HG02763 (cell line): ENCODE data around the gene NEDD4L.

Source experiments
- ATAC-seq: cut with Tn5 transposase; IDR thresholded peaks from one replicate; pipeline ENCODE4 v1.9.1; 2021; ENCODE audit warnings: mild to moderate bottlenecking, moderate library complexity; ENCODE audit not compliant: unreplicated experiment

NEDD4L gene

DNA sequence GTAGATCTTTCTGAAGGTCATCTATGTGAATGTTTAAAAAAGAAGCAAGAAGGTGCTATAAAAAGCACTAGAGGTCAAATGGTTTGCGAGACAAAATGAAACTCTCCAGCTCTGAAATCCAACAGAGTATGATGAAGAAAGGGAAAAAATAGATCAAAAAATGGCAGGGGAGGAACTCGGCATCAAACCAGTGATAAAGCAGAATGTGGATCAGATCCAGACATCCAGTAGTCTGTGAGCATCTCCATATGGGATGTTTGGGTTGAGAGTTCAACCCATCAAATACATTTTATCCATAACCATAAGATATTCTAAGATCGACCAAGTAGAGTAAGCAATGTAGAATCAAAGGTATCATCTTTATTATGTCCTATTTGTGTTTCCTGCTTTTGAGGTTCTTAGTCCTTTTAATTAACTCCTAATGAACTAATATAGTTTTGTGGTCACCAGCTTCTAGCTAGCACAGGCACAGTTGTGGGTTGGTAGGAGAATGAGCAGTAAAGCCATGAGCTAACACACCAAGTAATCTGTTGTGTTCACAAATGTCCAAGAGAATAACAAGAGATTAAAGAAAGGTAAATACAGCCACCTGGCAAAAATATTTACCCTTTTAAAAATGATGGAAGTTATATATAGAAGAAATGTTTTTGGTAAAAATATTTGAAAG lies 160.9 kb downstream of the NEDD4L start:
- no peak for ATAC-seq

DNA sequence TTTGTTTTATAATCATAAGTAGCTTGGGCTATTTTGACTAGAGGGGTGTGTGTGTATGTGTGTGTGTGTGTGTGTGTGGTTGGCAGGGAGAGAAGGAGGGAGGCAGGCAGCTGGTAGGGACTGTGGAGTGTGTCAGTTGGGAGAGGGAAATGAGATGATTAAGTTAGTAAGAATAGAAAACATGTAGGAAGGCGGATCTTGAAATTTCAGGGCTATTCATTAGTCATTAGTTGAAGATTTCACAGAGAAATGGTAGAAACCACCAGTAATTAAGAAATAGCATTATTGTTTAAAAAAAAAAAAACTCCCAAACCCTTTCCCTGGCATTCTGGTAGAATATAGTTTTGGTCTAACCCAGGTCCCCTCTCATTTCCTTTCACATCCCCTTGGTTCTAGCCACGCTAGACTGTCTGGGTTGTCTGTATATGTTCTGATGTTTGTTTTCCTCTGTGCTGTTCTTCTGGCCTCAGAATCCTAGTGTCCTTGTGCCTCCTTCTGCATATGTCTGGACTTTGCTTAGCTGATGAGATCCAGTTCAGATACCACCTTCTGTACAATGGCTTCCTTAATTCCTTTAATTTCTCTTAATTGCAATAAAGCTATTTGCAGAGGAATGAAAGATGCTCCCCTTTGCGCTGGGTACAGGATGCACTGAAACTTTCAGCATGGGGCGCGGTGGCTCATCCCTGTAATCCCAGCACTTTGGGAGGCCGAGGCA lies 161.6 kb downstream of the NEDD4L start:
- ATAC-seq: no peak

DNA sequence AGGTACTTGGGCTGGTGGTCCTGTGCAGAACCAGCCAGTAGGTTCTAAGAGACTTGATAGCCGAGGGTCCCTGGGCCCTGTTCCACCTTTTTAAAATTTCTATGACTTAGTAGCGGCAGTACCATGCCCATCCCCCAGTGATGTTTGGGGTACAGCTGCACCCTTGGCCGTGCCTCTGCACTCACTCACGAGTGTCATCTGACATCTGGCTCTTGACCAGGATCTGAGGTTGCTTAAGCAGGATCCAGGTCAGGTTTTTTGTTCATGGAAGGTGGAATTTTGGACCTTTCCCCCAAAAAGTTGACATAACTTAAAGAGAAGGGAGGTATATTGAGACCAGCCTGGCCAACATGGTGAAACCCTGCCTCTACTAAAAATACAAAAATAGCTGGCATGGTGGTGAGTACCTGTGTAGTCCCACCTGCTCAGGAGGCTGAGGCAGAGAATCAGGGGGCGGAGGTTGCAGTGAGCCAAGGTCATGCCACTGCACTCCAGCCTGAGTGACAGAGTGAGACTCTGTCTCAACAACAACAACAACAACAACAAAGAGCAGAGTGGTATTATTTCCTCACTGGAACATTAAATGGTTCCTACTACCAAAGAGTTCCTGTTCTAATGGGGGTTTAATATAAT lies 163.6 kb downstream of the NEDD4L start:
- ATAC-seq: no peak

DNA sequence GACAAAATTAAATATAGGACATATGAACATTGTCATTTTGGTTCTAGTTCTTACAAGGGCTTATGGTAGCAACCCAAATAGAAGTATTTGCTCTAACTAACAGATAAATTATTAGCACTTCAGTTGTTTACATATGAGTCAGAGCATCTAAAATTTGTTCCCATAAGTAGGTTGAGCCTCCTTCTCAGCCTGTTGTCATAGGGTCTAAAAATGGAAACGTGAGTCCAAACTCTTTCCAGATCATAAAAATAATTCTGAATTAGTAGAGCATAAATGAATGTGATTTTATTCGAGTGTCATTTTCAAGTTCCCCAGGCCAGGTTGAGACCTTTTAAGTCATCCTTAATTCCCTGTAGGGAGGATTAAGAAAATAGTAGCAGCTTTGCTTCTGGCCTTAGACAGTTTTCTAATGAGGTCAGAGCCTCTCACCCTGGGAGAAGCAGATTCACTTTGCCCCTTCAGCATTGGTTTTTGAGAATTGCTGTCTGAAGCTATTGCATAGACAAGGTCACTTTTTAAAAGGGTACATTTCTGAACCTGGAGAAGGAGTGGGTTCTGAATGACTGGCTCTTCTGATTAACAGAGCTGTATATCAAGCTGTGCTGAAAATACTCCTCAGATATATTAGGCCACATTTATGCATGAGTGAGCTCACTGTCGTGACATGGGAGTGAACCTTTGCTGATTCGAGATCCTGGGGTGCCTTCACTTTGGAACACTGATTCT lies 164.3 kb downstream of the NEDD4L start:
- no peak for ATAC-seq

DNA sequence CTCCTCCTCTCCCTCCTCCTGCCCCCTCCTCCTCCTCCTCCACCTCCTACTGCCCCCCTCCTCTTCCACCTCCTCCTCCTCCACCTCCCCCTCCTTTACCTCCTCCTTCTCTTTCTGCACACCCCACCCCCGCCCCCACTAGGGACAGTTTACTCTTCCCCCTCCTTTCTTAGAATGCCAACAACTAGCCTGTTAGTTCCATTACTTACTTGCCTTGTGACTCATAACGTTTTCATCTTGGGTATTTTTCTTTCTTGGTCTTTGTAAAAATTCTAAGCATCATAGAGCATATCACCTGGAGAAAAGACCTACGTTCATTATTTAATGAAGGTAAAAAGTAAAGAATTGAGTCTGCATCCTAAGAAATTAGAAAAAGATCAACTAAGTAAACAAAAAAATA lies 165.3 kb downstream of the NEDD4L start:
- no peak for ATAC-seq

DNA sequence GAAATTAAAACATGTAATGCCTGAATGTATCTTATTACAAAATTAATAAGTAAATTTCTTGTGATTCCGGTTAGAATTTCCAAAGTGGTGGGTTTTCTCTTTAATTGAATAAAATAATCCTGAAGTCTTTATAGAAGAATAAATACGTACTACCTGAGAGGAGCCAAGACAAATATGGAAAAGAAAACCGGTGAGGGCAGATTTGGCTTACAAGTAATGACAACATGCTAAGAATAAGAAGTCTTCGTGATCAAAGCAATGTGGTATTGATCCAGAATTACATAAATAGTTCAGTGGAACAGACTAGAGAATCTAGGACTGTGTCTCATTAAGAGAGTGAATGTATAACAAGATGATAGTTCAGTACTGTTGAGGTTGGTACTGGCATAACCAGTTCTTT lies 167.5 kb downstream of the NEDD4L start:
- no peak for ATAC-seq

DNA sequence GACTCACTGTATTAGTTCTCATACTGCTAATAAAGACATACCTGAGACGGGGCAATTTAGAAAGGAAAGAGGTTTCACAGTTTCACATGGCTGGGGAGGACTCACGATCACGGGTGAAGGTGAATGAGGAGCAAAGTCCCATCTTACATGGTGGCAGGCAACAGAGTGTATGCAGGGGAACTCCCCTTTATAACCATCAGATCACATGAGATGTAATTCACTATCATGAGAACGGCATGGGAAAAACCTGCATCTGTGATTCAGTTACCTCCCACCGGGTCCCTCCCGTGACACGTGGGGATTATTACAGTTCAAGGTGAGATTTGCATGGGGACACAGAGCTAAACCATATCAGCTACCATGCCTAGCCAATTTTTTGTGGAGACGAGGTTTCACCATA lies 168.2 kb downstream of the NEDD4L start:
- ATAC-seq: peak; percentile 40

DNA sequence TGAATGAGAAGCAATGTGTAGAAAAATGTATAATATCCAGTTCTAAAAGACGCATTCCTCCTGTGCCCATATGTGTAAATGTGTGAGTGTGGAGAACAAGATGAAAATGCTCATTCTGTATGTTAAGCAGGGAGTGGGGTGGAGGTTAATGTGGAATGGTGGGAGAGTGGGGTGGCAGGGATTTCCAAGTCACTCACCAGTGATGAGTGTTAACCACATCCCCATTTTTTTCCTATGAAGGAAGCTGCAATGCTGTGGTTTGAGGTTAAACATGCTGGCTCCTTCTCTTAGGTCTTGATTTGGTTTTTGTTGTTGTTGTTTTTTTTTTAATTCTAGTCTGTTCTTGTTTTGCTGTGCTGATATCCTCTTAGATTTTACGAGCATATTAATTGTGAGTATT lies 169.4 kb downstream of the NEDD4L start:
- no peak for ATAC-seq

DNA sequence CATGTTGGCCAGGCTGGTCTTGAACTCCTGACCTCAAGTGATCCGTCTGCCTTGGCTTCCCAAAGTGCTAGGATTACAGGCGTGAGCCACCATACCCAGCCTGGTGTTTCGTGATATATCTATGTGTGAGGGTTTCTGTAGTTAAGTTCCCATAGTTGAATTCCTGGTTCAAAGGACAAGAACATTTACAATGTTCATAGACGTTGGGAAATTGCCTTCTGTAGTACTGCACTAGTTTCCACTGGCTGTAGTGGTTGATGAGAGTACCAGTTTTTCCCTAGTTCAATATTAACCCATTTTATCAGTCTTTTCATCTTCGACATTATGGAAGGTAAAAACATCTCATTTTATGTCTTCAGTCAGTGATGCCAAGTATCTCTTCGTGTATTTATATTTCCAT lies 171.0 kb downstream of the NEDD4L start:
- no peak for ATAC-seq

DNA sequence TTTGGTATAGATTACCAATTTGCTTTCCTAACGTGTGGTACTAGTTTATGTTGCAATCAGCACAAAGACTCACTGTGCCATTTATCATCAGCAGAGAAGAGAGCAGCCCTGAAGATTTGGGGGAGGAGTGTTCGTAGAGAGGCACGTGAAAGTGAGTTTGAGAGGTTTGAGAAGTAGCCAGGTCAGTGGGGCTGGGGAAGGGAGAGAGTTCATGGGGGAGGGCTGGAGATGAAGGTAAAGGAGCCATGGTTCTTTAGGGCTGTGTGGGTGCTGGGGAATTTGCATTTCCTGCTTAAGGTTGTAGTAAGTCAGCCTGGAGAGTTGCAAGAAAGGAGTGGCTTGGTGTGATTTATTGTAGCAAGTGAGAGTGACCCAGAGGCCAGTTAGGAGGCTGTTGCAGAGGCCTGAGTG lies 172.1 kb downstream of the NEDD4L start:
- no peak for ATAC-seq

DNA sequence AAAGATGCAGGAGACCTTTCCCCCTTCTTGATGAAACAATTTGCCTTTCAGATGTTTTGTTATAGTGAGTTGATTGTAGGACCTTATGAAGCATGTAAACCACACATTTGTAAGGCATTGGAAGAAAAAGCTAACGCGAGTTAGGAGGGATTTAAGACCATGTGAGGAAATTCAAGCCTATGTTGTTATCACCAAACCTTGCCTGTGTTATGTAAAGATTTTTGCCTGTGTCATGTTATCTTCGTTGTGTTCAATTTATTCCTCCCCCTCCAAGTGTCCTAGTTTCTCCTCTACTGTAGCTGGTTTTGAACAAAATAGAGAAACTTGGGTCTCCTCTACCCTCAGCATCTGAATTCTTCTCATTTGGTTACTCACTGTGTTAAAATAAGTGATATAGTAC lies 173.0 kb downstream of the NEDD4L start:
- no peak for ATAC-seq

DNA sequence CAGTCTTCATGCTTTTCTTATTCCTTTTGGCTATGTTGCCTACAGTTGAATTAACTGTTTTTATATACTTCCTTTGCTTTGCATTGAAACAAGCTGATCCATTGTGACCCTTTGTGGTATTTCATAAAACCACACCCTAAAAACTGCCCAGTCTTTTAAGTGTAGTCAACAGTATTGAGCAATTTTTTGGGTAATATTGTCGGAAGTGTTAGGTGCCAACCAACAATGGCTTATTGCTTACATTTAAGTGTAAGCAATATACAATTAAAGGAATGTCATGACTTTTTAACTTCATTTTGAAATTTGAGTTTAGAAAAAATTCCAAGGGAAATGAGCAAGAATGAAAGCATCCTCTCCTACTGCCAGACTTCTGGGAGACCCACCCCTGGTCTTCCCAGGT lies 174.1 kb downstream of the NEDD4L start:
- ATAC-seq: no peak

DNA sequence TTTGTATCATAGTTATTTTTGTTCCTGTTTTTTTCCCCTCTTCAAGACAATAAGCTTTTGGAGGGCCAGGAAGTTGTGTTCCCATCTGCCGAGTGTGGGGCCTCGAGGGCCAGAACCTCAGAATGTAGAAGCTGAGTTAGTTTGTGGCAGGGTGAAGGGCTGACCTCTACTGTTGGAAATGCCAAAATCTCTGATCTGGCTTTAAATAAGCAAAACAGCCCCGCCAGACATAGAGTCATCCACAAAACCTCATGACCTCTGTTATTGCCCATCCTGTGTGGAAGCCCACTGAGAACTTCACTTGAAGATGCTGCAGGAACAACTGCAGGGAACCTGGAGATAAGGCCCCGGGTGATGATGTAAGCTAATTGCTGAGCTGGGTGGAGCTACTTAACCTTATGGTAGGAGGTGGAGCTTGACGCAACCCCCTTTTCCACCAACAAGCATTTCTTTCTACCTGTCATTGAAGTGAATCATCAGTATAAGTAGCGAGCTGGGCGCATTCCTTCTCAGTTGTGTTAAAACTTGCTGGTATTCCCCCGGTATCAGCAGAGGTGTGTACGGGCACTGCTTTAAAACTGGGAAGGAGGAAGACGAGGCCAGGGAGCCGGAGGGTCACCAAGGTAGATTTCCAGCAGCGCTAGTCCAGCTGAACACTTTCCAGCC lies 177.2 kb downstream of the NEDD4L start:
- no peak for ATAC-seq

DNA sequence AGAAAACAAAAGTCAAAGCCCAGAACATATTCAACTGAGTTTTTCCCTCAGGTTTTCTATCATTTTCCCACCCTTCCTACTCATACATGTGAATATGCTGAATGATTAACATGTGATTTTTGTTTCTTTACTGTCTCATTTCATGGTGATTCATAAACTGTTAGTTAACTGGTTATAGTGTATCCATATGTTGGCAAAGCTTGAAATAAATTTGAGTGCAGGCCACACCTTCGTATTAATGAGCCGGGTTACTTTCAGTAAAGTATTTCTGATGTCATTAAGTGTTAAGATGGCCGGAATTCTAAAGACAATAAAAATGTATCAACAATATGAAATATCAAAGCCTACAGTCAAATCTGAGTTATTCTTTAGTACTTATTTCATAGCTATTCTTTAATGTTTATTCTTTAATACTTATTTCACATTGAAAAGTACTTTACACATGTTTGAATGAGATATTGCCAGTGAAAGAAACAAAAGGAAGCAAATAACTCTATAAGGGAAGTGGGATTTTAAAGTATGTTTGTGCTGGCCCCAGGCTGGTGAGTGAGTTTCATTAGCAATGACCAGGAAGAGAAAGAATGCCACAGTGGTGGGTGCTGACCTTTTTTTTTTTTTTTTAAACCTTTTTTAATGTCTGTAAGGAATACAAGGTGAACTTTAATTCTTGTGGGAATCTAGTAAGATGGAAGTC lies 178.6 kb downstream of the NEDD4L start:
- no peak for ATAC-seq

DNA sequence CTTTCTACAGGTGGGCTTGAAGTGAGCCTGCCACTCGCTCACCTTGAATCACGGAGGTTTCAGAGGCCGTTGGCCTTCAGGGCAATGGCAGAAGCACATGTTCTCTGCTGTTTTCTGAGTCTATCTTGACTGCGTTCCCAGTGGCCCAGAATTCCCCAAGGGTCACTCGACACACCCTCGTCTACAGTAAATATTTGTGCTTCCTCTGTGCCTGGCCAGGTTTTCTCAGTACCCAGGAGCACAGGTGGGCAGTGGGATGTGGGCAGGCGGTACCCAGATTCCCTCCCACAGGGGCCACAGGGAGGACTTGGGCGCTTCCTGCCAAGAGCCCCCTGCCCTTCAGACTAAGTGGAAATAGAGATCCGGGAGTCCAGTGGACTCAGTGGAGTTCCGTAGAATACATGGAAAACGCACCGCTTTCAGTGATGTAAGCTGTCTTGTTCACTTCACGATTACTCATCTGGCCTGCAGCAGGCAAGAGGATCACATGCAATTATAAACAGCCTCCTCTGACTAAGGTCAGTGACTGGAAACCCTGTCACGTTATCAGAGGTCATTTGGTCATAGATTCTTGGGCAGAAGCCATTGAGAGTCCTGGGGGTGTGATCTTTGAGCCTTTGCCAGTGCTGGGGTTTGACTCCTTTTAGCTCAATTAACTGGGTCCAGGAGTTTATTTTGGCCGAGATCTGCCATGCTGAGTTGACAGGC lies 179.8 kb downstream of the NEDD4L start:
- ATAC-seq: no peak

DNA sequence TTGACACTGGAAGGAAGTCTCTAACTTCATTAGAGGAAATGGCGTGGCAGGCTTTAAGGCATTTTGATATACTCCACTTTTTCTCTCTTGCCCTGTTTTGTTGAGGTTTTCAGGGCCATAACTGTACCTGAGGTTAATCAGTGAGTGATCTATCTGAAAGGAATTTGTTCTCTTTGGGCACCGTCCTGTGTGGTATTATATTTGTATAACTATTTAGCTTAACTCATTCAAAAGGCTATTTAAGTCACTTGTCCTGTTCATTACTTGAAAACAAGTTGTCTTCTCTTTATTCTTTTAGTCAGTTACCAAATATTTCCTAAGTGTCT lies 180.4 kb downstream of the NEDD4L start:
- no peak for ATAC-seq

DNA sequence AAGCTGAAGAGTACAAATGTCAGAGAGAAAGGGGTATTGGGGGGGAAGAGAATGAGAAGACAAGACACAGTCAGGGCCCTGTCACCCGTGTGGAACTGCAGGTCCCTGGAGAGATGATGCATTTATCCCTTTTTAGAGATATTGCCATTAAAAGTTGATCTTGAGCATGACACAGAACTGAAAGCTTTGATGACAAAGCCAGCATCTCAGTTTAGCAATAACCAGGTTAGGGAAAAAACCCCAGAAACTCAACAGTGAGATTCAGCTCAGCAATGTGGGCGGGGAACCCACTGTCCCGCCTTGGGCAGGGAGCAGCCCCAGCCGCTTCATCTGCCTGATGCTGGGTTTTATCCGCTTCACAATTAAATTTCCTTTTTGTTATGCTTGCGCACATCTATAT lies 181.1 kb downstream of the NEDD4L start:
- peak; percentile 74 for ATAC-seq

DNA sequence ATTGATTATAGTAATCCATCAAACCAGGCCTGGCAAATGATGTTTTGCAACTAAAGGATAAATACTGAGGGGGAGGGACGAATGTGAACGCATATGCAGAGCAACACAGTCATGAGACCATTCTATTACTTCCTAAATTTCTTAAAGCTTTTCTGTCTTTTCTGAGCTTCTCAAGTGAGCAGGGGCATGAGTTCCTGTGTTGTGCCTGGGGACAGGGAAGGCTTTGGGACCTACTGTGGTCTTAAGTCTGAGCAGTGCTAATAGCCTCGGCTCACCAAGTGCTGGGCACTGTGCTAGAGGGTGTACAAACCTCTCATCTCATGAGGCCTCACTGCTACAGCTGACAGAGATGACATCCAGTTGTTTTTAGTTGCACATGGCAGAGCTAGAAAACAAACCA lies 182.4 kb downstream of the NEDD4L start:
- ATAC-seq: no peak

DNA sequence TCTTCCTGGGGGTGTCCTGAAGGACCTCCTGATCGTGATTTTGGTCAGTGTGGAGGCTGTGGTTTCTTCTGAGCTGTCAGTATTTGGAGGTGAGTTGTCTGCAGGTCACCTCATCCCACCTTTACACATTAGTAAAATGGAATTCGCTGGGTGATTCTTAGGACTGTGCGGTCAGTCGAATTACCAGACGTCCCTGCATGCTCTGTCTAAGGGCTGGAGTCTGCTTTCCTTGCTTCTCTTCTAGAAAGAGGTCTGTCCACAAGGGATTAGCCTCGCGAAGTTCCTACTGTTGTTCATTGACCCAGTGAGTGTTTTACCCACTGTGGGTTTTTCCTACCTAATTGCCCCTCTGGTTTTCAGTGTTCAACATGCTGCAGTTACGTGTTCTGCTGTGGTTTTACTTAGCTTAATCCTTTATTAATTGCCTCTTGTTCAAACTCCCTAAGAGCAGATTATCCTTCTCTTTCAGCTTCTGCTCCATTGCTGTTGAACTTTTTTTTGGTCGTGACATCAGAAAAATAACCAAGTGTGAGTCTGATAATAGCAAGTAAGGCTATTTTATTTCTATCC lies 183.4 kb downstream of the NEDD4L start:
- no peak for ATAC-seq

DNA sequence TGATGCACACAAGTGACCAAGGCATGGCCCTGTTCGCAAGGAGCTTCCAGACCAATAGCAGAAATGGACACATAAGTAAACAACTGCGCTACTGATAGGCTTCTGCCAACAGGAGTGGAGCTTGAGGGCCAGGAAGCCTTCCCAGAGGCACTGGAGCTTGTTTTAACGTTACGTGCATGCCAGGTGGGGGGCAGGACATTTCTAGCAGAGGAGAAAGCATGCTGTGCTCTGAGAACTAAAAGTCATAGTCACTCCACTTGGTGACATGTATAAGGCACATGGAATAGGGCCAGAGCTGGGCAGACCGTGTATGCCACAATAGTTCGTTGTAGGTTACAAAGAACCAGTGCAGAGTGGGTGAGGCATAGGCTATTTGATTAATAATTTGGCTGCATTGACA lies 184.2 kb downstream of the NEDD4L start:
- no peak for ATAC-seq
